ENCODE data around the gene AK8. TPM values are rescaled to one million over a fixed set of nuclear protein-coding genes. Genes with fewer than 3 reads are reported as not detected.
A peak's percentile ranks its signal among the peaks of the same experiment; 100 is the strongest.

The AK8 gene
- polyA plus RNA-seq, 1 of the 3 experiments (the other 2 are of a cell fraction) = 0.77 TPM

DNA sequence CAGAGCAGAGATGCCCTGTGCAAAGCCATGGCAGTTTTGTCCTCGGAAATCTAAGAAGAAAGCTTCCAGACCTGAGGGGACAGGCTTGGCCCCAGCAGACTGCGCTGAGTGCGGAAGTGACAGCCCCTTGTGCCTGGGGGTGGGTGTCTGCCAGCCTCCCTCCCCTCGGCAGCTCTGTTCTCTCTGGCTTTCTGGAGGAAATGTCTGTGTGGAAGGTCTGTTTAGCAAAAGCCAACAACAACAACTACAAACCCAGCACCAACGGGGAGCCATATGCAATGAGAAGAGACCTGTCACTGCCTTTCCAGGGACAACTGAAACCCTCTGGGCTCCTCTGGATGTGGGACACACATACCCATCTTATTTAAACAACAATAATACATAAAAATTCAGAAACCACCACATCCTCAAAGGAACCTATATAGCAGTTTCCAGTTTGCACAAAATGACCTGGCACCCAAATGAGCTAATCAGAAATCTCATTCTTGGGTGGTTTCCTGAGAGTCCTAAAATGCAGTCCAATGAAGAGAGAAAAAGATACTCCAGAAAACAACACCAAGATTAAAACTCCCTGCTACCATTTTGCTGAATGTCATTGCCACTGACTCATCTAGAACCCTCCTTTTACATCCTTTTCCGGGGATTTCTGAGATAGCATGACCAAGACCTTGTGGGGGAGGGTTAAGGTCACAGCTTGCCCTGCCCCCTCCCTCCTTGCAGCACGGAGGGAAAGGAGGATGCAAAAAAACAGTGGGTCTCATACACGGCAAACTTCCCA lies 97.7 kb downstream of the AK8 start:
- Histone ChIP-seq H3K4me2 (no peak overlapping the region), H3K27ac (ENCODE audit: low read depth in 2 of 2, low read length in 1 of 2) (no peak overlapping the region), H4K20me1 (ENCODE audit: insufficient read depth) (no peaks in the 10 kb centered on the region), H3K79me2 (ENCODE audit: insufficient read depth) (no peaks in the 10 kb centered on the region), H3K9ac (no peak overlapping the region), H3F3A (replicated peaks; ENCODE audit: insufficient read depth) (no peaks in the 10 kb centered on the region), H3K36me3 (replicated peaks in 1 of 2; ENCODE audit: control insufficient read depth in 1 of 2, insufficient read depth in 2 of 2, low read length in 1 of 2) (no peaks in the 10 kb centered on the region), H3K27me3 (ENCODE audit: insufficient read depth) (no peaks in the 10 kb centered on the region; the same call in 1 of the 2 replicates), H3K9me2 (no peaks in the 10 kb centered on the region), H2AFZ (ENCODE audit: low read depth) (no peak overlapping the region), H3K4me3 (ENCODE audit: low read depth in 2 of 2, low read length in 1 of 2) (no peak overlapping the region), H3K4me1 (ENCODE audit: control insufficient read depth in 1 of 2, insufficient read depth in 2 of 2, low read depth in 1 of 2, low read length in 1 of 2) (peaks cover 0 to 9% of the 10 kb centered on the region in 2 experiments; a peak in 1 of 4 replicates), H3K9me3 (no peaks in the 10 kb centered on the region)
- POLR2A ChIA-PET = no interaction called here
- CTCF ChIA-PET = interaction anchor here (1.0 to 3.0 kb wide), 3 partner anchors 12 to 206 kb away, joined by 3 to 14 read pairs (median 5); no protein-coding TSS in a partner anchor
- DNase-seq = peak; percentile 52
- 60% methylated on average over 8 of the region's 8 CpGs for WGBS (ENCODE audit: low lambda C conversion rate)
- no peak for TF ChIP-seq MEF2A (IDR thresholded peaks at IDR 0.05; ENCODE audit: borderline replicate concordance, low read depth)

DNA sequence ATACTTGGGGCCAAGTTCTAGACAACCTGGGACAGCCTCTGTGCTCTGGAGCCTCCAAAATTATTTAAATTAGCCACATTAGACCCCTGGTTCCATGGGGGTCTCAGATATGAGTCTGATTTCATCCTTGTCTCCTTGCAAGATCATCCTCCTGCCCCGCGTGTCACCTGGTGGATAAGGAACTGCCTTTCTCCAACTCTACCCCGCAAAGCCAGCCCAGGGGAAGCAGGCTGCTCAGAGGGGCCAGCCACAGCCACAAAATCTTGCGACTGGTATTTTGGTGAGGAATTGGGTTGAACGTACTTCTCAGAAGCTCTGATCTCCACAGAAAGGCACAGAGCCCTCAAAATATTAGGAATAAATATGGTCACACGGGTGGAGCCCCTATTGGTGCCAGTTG lies 101.2 kb downstream of the AK8 start:
- Histone ChIP-seq H3K27ac (ENCODE audit: low read depth in 2 of 2, low read length in 1 of 2) (no peak overlapping the region), H4K20me1 (ENCODE audit: insufficient read depth) (no peaks in the 10 kb centered on the region), H3K4me1 (ENCODE audit: control insufficient read depth in 1 of 2, insufficient read depth in 2 of 2, low read depth in 1 of 2, low read length in 1 of 2) (peaks cover 0 to 7% of the 10 kb centered on the region in 2 experiments; a peak in 1 of 4 replicates), H3K27me3 (ENCODE audit: insufficient read depth) (no peaks in the 10 kb centered on the region; the same call in 1 of the 2 replicates), H3F3A (replicated peaks; ENCODE audit: insufficient read depth) (no peaks in the 10 kb centered on the region), H3K79me2 (ENCODE audit: insufficient read depth) (no peaks in the 10 kb centered on the region), H3K36me3 (replicated peaks in 1 of 2; ENCODE audit: control insufficient read depth in 1 of 2, insufficient read depth in 2 of 2, low read length in 1 of 2) (no peaks in the 10 kb centered on the region), H3K4me2 (no peak overlapping the region), H3K9me2 (no peaks in the 10 kb centered on the region), H3K9ac (no peak overlapping the region), H3K9me3 (no peaks in the 10 kb centered on the region), H2AFZ (ENCODE audit: low read depth) (no peak overlapping the region), H3K4me3 (ENCODE audit: low read depth in 2 of 2, low read length in 1 of 2) (no peak overlapping the region)
- 75% methylated on average over 6 of the region's 6 CpGs for WGBS (ENCODE audit: low lambda C conversion rate)
- no peak for TF ChIP-seq CHD2 (IDR thresholded peaks at IDR 0.05; ENCODE audit: low read length, partially characterized antibody)
- TF ChIP-seq FOSL2 (IDR thresholded peaks at IDR 0.05; ENCODE audit: borderline replicate concordance, low read depth) = no peak
- no peak for DNase-seq
- ChIA-PET POLR2A (no interaction called here), CTCF (interaction anchor here (1.1 to 1.2 kb wide), 2 partner anchors 11 to 23 kb away, joined by 3 read pairs; no protein-coding TSS in a partner anchor)

- Histone ChIP-seq H2AFZ (ENCODE audit: low read depth) (no peak overlapping the region), H3K36me3 (replicated peaks in 1 of 2; ENCODE audit: control insufficient read depth in 1 of 2, insufficient read depth in 2 of 2, low read length in 1 of 2) (no peaks in the 10 kb centered on the region), H3K4me1 (ENCODE audit: control insufficient read depth in 1 of 2, insufficient read depth in 2 of 2, low read depth in 1 of 2, low read length in 1 of 2) (peaks cover 0 to 7% of the 10 kb centered on the region in 2 experiments; a peak in 1 of 4 replicates), H3K9me3 (no peaks in the 10 kb centered on the region), H3K4me3 (ENCODE audit: low read depth in 2 of 2, low read length in 1 of 2) (no peak overlapping the region), H4K20me1 (ENCODE audit: insufficient read depth) (no peaks in the 10 kb centered on the region), H3K27me3 (ENCODE audit: insufficient read depth) (no peaks in the 10 kb centered on the region; the same call in 1 of the 2 replicates), H3K4me2 (no peak overlapping the region), H3K27ac (ENCODE audit: low read depth in 2 of 2, low read length in 1 of 2) (no peak overlapping the region), H3K9me2 (no peaks in the 10 kb centered on the region), H3F3A (replicated peaks; ENCODE audit: insufficient read depth) (no peaks in the 10 kb centered on the region), H3K9ac (no peak overlapping the region), H3K79me2 (ENCODE audit: insufficient read depth) (no peaks in the 10 kb centered on the region)
- no peak for DNase-seq
- POLR2A ChIA-PET = no interaction called here
- WGBS (ENCODE audit: low lambda C conversion rate) = 50% methylated on average over 2 of the region's 11 CpGs
- CTCF ChIA-PET = interaction anchor here (1.1 kb wide), 1 partner anchor 24 kb away, joined by 3 read pairs; no protein-coding TSS in a partner anchor
- no peak for TF ChIP-seq RAD21 (IDR thresholded peaks at IDR 0.05; ENCODE audit: low read length)
- no peak for TF ChIP-seq YY1 (IDR thresholded peaks at IDR 0.05; ENCODE audit: low read depth)
- no peak for TF ChIP-seq TAF1 (IDR thresholded peaks at IDR 0.05; ENCODE audit: borderline replicate concordance, low read depth, low read length)
- no peak for TF ChIP-seq FOXJ3 (CRISPR knock-in tag; IDR thresholded peaks at IDR 0.05)
- no peak for TF ChIP-seq REST (IDR thresholded peaks at IDR 0.05; ENCODE audit: low read depth, low read length)
- no peak for TF ChIP-seq JUND (IDR thresholded peaks at IDR 0.05)
- no peak for TF ChIP-seq CTCF (IDR thresholded peaks at IDR 0.05)
- TF ChIP-seq TEAD4 (IDR thresholded peaks at IDR 0.05; ENCODE audit: borderline replicate concordance, insufficient read depth) = no peak
- TF ChIP-seq TCF12 (IDR thresholded peaks at IDR 0.05) = no peak
- no peak for TF ChIP-seq FOXM1 (IDR thresholded peaks at IDR 0.05; ENCODE audit: low read depth)
- no peak for TF ChIP-seq PBX3 (IDR thresholded peaks at IDR 0.05)
- TF ChIP-seq GATA2 (CRISPR knock-in tag; IDR thresholded peaks at IDR 0.05) = no peak
Measured at GRCh38 chr9:132776268-132776667, 101.8 kb downstream of the AK8 start.
